ENCODE measurements around the gene CRELD2.

CRELD2 gene

DNA sequence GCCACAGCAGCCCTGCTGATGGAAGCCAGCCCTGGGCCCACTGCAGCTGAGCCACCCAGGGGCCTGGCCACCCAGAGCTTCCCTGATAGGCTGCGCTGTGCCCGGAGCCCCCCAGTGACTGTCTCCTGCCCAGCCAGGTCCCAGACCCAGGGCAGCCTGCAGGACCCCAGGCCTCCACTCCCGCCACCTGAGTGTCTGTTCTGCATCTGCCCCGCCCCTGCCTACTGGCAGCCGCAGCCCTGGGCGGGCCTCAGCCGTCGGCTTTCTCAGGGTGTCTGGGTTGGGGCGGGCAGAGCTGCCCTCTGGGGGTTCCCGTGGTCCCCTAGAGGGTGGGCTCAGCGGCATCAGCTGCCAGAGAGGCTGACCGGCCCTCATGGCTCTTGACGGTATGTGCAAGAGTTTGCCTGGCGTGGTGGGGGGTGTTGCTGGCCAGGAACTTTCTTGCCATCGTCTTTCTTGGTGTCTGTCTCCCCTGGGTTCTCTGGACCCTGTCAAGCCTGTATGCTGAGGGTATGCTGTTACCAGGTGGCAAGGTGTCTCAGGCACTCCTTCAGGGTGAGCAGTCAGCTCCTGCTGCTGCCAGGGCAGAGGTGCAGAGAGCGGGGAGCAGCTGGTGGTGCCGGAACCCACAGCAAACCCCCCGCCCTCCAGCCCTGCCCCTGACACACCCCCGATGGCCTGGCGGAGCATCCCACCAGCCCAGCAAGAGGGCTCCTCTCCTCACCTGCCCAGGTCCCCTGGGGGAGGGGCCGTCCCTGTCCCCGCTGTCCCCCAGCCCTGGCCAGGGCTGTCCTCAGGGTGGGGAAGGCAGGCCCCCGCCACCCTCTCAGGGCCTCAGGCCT is 29.9 kb downstream of the CRELD2 start:
- DNase-seq: no peak

DNA sequence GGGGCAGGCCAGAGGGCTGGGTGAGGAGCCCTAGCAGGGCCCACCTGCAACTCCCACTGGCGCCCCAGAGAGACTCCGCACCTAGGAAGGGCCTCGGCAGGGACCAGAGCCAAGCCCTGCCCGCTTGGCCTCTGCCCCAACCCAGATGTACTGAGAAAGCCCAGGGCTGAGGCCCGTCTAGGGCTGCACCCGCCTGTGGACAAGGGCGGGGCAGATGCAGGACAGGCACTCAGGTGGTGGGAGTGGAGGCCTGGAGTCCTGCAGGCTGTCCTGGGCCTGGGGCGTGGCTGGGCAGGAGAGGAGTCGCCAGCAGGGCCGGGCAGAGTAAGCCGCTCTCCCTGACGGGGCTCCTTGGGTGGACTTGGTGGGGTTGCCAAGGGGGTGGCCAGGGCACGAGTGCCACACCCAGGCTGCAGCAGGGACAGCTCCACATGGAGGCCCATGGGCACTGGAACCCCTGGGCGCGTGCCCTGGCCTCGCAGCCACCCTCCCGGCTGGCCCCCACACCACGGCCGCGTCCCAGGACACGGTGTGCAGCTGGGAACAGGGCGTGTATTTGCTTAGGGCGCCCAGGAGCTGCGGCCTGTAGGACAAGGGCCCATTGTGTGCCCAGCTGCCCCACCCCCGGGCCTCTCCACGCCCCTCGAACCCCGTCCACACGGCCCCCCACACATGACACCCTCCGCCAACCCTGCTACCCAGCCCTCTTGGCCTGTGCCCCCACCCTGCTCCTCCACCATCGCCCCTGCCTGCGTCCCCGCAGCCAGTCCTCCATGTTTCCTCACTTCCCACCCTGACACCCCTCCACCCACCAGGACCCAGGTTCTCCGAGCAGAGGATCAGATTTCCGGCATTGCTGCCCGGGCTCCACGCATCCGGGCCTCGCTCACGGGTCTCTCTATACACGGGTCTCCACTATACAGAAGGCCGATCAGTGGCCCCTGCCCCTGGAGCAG is 30.8 kb downstream of the CRELD2 start:
- no peak for DNase-seq

DNA sequence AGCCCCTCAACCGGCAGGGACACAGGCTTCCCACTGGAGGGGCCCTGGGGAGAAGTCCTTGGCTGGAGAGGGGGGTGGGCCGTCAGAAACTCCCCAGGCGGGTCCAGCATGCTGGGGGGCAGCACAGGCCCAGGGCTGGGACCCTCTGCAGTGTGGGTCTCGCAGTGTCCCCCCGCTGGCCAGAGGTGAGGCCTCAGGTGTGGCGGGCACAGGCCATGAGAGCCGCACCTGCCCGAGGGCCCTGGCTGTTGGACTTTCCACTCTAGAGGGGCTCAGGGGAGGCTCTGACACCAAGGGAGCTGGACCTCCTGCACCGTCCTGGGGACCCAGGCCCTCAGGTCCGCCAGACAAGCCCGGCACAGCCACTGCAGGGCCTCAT is 31.5 kb downstream of the CRELD2 start:
- DNase-seq: no peak

DNA sequence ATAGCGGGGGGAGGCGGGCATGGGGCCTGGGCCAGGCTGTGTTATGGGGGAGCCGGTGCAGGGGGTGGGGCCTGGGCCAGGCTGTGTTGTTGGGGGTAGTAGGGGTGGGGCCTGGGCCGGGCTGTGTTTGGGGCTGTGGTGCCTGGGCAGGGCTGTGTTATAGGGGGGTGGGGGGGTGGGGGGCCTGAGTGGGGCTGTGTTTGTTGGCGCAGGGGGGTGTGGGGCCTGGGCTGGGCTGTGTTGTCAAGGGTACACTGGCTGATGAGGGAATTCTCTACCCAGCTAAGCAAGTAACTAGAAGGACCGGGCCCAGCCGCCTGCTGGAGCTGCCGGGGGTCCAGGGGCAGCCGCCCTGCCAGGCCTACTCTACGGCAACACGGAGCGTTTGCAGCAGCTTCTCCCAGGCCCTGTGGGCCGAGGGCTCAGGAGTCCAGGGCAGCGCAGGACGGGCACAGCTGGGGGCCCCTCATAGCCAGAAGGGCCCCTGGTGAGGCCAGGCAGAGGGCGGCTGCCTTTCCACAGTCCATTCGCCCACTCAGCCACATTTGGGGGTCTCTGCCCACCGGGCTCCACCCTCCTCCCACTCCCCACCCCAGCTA is 32.1 kb downstream of the CRELD2 start:
- no peak for DNase-seq

DNA sequence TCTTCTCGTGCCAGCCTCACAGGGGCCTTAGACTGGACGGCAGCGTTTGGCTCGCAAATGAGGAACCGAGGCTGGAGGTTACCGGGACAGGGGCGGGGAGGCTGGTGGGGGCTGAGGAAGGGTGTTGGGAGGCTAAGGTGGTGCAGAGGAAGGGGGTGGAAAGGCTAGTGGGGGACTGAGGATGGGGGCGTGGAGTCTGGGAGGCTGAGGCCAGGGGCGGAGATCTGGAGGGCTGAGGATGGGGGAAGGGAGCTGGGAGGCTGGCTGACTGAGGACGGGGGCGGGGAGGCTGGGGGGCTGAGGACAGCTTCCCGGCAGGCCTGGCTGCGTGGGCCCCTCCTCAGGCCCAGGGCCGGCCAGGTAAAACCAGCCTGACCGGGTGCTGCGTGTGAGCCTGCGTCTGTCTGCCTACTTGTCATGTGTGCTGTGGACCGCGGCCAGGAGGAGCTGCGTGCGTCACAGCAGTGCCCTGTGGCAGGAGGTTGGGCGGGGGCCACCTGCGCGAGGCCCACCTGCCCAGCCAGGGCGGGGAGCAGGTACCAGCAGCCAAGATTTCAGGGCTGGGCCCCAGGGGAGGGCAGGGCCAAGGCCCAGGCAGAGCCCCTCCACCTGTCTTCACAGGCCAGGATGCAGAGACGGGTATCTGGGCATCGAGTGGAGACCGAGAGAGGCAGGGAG is 32.7 kb downstream of the CRELD2 start:
- no peak for DNase-seq

DNA sequence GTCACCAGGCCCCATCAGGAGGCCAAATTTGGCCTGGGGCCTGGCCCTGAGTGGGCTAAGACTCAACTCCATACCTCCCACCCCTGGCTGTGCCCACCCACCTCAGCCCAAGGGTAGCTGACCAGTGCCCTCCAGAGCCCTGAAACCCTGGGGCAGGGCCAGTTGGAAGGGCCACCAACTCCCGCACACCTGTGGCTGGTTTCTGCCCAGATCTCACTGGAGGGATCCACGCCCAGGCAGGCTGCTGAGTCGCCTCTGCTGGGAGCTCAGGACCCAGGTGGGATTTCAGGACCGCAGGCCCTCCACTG is 33.2 kb downstream of the CRELD2 start:
- no peak for DNase-seq

DNA sequence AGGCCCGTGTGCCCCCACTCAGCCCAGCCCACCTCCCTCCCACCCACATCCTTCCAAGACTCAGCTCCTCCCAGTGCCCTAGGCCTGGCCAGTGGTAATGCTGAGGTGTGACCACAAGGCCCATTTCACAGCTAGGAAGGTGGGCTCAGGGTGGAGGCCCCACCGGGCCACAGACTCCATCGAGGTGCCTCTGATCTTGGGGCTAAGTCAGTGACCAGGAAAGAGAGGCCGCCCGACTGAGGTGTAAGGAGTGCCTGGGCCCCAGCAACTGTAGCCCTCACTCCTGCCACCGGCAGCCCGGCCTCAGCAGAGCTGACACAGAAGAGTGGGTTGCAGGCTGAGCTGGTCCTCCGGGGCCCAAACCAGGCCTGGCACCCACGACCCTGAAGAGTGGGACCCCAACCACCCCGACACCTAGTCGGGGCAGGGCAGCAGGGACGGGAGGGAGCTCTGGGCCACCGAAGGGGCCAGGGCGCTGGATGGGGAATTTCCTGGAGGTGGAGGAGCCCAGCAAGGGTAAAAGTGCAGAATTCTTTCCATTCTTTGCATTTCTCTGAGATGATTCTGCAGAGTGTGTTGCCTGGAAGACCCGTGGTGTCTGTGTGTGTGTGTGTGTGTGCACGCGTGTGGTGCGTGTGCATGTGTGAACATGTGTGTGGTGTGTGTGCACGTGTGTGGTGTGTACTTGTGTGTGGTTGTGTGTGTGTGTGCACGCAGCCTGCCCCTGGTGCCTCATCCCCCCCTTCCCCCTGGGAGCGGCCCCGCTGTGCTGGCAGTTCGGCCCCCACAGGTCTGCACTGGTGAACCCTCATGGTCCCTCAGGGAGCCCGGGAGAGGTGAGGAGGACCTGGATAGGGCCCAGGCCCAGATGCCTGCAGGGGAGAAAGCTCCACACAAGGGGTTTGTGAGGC is 33.8 kb downstream of the CRELD2 start:
- no peak for DNase-seq

DNA sequence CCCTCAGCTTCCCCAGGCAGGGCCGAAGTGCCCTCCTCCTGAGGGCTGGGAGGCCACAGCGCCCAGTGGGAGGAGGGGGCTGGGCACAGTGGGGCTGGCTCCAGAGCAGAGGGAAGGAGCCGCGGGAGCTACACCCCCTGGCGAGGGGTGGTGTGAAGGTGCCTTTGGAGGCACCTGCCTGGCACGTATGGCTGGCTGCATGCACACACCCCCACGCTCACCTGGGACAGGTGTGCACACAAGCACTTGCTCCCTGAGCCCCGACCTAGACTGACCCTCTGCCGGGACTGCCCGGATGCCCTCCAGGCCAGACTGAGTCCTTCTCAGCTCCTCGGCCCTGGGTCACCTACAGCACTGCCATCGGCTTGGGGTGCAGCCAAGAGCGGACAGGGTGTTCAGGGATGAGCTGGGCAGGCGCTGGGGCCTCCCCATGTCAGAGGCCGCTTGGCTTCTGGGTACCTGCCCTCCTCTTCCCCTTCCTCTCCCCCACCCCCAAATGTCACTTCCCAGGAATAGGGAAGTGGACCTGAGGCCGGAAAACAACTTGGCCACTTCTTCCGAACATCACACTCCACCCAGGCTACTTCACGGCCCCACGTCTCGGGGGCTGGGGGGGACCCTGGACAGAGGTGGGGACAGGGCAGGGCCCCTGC is 34.7 kb downstream of the CRELD2 start:
- no peak for DNase-seq

DNA sequence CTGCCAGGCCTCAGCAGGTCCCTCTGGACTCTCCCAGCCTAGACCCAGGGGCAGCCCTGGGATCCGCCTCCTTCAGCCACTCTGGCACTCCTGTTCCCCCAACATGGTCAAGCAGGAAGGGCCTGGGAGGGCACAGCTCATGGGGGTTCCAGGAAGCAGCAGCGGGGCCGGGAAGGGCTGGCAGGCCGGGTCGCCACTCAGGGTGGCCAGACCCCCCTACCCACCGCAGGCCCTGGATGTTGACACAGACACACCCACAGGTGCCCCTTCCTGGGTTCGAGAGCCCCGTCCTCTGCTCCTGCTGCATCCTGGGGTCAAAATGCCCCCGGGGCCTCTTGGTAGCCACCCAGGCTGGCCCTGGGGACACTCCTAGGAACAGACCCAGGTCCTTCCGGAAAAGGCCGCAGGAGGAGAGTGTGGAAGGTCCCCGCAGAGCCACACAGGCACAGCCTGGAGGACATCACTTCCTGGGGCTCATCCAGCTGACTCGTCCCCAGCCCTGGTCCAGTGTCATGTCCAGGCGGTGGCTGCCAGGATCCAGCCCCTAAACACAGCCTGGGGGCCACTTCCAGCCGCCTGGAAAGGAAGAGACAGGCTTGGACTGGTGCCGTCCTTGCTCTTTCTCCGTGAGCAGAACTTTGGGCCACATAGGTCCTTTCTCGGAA is 35.4 kb downstream of the CRELD2 start:
- DNase-seq: no peak

DNA sequence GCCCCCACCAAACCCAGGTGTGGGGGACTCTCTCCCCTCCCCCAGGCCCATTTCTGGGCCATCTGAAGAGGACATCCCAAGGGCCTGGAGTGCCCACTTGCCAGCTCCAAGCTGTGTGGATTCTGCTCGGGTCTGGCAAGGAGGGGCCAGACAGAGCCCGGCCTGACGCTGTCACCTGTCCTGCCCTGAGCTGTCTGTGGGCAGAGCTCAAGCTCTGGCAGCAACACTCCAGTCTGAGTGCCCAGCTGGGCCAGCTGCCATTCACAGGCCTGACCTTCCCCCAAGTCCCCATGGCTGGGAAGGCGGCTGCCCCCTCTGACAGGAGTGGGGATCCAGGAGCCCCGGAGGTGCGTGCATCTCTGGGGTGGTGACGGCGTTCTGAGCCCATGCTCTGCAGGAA is 35.9 kb downstream of the CRELD2 start:
- no peak for DNase-seq

DNA sequence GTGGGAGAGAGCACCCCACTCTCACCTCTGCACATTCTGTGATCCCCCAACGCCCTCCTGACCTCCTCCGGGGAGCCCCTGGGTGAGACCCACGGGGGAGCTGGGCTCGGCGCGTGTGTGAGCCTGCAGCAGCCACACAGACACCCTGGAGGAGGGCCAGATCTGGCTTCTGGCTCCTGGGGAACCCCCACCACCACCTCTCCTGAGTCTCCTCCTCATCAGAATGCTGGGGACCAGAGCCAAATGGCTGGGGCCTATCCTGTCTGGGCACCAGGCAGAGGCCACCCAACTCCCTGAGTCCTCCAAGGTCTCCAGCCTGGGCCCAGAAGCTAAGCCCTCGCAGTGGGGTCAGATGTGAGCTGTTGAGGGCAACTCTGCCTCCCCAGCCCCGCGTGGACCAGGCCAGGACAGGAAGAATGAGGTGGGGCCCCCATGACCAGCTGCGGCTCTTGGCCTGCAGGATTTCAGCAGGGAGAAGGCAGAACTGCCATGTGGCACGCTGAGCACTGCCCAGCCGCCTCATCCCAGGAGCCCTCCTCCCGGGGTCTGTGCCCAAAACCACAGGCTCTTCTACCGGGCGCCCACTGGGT is 36.7 kb downstream of the CRELD2 start:
- no peak for DNase-seq

DNA sequence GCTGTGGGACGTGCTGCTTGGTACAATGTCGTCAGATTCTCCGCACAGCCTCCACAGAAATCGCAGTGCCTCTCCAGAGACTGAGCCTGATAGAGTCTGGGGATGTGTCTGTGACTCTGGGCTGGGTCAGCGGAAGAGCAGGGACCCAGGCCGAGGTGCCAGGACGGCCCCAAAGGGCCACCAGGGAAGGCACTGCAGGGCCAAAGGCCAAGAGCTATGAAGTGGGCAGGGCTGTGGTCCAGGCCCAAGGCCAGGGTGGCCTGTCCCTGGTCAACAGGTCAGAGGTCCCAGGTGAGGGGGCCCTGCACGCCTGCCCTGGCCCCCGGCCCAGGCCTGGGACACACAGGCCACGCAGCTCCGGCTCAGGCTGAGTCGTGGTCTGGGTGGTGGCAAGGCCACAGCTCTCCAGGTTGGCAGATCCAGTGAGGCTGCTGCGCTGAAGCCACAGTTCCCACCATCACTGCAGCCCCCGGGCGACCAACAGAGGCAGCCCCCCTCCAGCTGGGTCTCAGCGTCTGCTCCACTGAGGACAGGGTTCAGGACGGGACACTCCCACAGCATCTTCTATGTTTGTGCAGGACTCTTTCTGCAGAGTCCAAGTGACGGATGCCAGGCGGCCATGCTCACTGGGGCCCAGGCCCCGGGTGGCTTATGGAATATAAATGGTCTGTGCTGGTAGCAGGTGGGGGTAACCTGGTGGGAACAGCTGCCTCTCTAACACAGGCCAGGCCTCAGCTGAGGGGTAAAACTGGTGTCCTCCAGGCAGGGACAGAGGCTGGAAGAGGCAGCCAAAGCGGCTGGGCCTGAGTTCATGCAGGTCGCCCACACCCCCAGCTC is 37.4 kb downstream of the CRELD2 start:
- peak; percentile 24 for DNase-seq

DNA sequence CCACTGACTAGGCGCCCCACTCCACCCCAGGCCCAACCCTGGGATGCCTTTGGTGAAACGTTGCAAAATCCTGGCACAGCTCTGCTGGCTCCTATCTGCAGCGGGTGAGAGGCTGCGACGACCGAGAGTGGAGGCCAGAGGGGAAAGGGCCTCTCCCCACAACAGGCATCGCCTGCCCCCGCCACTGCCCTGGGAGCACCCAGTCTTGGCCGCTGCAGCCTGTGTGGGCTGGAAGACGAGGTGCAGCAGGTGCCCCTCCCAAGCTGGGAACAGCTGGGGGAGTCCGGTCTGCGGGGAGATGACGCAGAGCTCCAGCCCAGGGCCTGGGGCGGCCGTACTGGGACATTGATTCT is 38.0 kb downstream of the CRELD2 start:
- DNase-seq: no peak

DNA sequence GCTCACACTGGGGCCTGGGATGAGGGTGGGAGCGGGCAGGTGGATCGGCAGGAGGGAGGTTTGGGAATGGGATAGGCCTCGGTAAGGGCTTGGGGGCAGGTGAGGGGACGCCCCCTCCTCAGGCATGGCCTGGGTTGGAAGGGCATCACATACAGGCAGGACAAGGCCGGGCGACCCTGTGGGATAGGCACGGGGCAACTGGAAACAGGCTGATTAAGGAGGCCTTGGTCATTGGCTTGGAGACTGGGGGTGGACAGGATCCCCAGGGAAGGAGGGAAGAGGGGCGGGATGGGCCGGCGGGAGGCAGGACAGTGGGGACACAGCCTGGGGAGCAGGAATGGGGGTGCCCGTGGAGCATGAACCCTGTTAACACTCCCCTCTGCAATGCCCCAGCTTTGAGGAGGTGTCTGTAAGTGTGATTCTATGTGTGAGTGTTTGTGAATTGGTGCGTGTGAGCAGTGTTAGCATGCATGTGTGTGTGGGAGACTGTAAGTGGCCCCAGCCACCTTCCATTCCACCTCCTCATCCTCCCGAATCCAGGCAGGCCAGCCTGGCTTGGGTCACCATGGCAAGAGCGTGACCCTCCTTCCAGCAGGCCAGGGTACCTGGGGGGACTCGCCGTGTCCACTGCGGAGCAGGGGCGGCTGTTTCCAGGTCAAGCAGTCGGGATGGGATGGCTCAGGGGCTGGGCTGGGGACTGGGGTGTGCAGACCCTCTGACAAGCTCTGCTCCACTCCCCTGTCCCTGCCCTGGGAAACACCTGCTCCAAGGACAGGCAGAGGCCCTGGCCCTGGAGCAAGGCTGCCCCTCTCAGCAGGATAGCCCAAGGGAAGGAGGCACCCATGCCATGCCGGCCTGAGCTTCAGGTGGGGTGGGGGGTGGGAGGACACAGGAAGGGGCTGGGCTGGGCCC is 38.7 kb downstream of the CRELD2 start:
- DNase-seq: peak; percentile 23

DNA sequence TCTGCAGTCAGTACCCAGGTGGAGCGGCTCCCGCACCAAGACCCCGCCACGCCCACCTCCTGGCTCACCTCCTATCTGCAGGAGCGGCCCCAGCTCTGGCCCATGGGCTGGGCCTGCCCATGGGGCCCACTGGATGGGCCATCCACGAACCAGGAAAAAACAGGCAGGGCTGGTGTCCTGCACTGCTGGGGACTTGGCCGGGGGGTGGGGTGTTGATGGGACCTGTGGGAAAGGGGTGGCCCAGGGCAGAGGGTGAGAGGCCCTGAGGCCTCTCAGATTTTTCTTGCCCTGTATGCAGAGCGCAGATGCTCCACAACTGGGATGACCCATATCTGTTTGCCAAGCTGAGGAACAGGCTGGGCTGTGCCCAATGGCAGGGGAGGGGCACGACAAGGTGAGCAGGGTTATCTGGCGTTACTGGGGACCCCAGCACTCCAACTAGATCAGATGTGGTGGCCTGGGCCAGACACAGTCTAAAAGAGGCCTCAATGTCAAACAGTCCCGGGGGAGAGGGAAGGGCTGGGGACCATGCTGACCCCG is 39.5 kb downstream of the CRELD2 start:
- peak; percentile 28 for DNase-seq

DNA sequence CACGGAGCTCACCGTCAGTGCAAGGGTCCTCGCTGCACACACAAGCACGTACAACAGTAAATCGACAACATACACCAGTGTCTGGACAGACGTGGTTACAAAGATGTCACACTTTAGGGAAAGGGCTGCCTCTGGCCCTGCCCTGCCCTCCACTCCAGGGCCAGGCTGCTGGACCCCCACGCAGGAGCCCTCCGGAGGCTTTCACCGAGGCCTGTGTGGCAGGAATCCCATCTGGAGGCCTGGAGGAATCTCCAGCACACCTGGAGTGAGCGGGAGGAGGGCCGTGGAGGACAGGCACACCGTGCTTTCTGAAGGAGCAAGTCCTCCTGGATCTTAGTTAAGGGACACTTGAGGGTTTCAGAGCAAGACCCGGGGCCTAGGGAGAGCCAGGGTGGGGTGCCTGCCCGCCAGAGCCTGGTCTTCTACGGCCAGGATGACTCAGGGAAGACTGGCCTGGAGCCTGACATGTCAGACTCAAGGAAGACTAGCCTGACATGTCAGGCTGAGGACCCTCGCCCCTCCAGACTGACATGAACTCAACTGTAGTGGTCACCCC is 40.0 kb downstream of the CRELD2 start:
- peak; percentile 21 for DNase-seq

DNA sequence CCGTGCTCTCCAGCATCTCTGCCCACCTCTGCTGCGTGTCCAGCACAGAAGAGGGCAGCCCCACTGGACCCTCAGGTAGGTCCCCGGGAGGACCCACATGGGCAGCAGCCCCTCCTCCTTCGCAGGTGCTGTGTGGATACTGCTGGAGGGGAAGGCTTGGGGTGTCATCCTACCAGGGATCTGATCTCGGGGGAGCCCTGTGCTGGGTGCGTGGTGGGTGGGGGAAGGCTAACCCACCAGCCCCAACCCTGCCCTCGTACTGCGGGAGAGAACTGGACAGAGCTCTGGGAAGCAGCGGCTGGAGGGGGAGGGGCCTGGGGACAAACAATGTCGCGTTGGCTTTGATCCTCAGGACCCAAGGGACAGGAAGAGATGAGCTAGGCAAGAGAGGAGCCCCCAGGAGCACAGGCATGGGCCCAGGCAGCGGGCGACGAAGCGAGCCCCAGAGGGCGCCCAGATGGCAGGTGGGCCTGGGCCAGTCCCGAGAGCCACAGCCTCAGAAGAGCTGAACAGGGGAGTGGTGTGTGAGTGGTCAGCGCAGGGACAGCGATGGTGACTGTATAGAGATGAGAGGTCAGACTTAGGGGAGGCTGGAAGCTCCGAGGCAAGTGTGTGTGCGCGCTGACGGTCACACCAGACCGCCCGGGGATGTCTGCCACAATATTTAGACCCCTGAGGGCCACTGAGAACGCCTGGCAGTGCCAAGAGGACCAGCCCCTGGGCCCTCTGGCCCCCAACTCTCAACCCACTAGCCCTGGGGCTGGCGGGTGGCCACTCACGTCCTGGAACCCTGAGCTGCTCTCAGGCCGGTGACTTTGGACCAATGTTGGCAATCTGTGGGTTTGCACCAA is 40.7 kb downstream of the CRELD2 start:
- DNase-seq: peak; percentile 41
